Measurements from ENCODE around the gene SLC17A2. TPM values are rescaled to one million over a fixed set of nuclear protein-coding genes. Genes with fewer than 3 reads are reported as not detected.

Gene SLC17A2
- total RNA-seq, 5 donors from 2014 or later (not counting 1 experiment from before 2014, with no cell fraction given): not detected

- ATAC-seq (replicated peaks in 1 of 4): no peak
- H3K27ac Mint-ChIP-seq: no peak overlapping the region
- CTCF ChIA-PET: interaction anchor here in 1 of 2 donors (0.6 kb wide), 1 partner anchor 222 kb away, joined by 3 read pairs; no protein-coding TSS in a partner anchor
- no peak overlapping the region for H3K4me3 ChIP-seq (ENCODE audit: control insufficient read depth in 1 of 2, extremely low read depth in 1 of 2, low read length in 1 of 2)
- POLR2A ChIA-PET: interaction anchor here in 1 of 2 donors (0.5 kb wide), 1 partner anchor 1618 kb away, joined by 3 read pairs; no protein-coding TSS in a partner anchor
- H3K4me1 ChIP-seq (ENCODE audit: control insufficient read depth in 1 of 2, extremely low read depth in 1 of 2, insufficient read depth in 2 of 2, low read length in 2 of 2): no peaks in the 10 kb centered on the region
- DNase-seq: no peak
- no peaks in the 10 kb centered on the region for H3K9me3 ChIP-seq
- no peaks in the 10 kb centered on the region for H3K27me3 ChIP-seq (replicated peaks in 1 of 2; ENCODE audit: control insufficient read depth in 2 of 2, extremely low read depth in 1 of 2, insufficient read depth in 2 of 2, low read length in 1 of 2)
- H3K36me3 ChIP-seq (ENCODE audit: control insufficient read depth in 2 of 2, extremely low read depth in 1 of 2, insufficient read depth in 1 of 2, low read length in 1 of 2): no peaks in the 10 kb centered on the region
- no peaks in the 10 kb centered on the region for H3K36me3 Mint-ChIP-seq
- peaks cover 1 to 4% of the 10 kb centered on the region in 2 donors for H3K27me3 Mint-ChIP-seq
- 100% methylated on average over 1 of the region's 2 CpGs for WGBS (ENCODE audit: insufficient coverage)
- no peaks in the 10 kb centered on the region for H3K9me3 Mint-ChIP-seq
- H3K4me1 Mint-ChIP-seq: peaks cover 2 to 9% (median 7%) of the 10 kb centered on the region in 3 donors
- H3K4me3 Mint-ChIP-seq: no peak overlapping the region
- no peak overlapping the region for H3K27ac ChIP-seq (ENCODE audit: low read length)
These were observed 44.4 kb downstream of the SLC17A2 start for GRCh38 chr6:25886066-25886465.

DNA sequence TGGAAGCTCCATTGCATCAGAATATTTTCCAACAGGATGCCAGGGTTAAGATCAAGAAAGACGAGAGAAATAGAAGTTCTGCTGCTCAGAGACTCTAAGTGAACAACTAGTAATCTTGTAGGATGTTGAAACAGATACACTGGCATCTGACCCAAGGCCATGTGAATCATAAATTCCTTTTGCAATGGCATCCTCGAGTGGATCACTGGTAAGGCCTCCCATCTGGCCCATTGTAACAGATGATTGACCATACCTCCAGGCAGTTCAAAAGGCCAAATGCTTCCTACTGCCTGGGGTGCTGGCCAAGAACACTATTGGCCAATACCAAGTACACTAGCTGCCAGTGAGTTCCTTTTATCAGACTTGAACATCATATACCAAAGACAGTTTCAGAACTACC is 46.5 kb downstream of the SLC17A2 start:
- DNase-seq (no peak), ATAC-seq (replicated peaks in 1 of 4) (no peak)
- Mint-ChIP-seq H3K4me1 (peaks cover 2 to 9% (median 7%) of the 10 kb centered on the region in 3 donors), H3K36me3 (no peaks in the 10 kb centered on the region), H3K4me3 (no peak overlapping the region), H3K9me3 (no peaks in the 10 kb centered on the region), H3K27me3 (peaks cover 1 to 4% of the 10 kb centered on the region in 2 donors), H3K27ac (no peak overlapping the region)
- Histone ChIP-seq H3K4me3 (ENCODE audit: control insufficient read depth in 1 of 2, extremely low read depth in 1 of 2, low read length in 1 of 2) (no peak overlapping the region), H3K27ac (ENCODE audit: low read length) (no peak overlapping the region), H3K36me3 (ENCODE audit: control insufficient read depth in 2 of 2, extremely low read depth in 1 of 2, insufficient read depth in 1 of 2, low read length in 1 of 2) (no peaks in the 10 kb centered on the region), H3K27me3 (replicated peaks in 1 of 2; ENCODE audit: control insufficient read depth in 2 of 2, extremely low read depth in 1 of 2, insufficient read depth in 2 of 2, low read length in 1 of 2) (no peaks in the 10 kb centered on the region), H3K4me1 (ENCODE audit: control insufficient read depth in 1 of 2, extremely low read depth in 1 of 2, insufficient read depth in 2 of 2, low read length in 2 of 2) (no peaks in the 10 kb centered on the region), H3K9me3 (no peaks in the 10 kb centered on the region)
- ChIA-PET POLR2A (no interaction called here), CTCF (interaction anchor here in 1 of 2 donors (2.7 kb wide), 1 partner anchor 96 kb away, joined by 18 read pairs; no protein-coding TSS in a partner anchor)
- WGBS (ENCODE audit: insufficient coverage): 80% methylated on average over 2 of the region's 2 CpGs

- Mint-ChIP-seq H3K9me3 (no peaks in the 10 kb centered on the region), H3K27ac (no peak overlapping the region), H3K4me1 (peaks cover 2 to 9% (median 7%) of the 10 kb centered on the region in 3 donors), H3K36me3 (no peaks in the 10 kb centered on the region), H3K27me3 (peaks cover 1 to 4% of the 10 kb centered on the region in 2 donors), H3K4me3 (no peak overlapping the region)
- DNase-seq (no peak), ATAC-seq (replicated peaks in 1 of 4) (no peak)
- no peaks in the 10 kb centered on the region for H3K9me3 ChIP-seq
- no peak overlapping the region for H3K4me3 ChIP-seq (ENCODE audit: control insufficient read depth in 1 of 2, extremely low read depth in 1 of 2, low read length in 1 of 2)
- no peaks in the 10 kb centered on the region for H3K27me3 ChIP-seq (replicated peaks in 1 of 2; ENCODE audit: control insufficient read depth in 2 of 2, extremely low read depth in 1 of 2, insufficient read depth in 2 of 2, low read length in 1 of 2)
- POLR2A ChIA-PET: no interaction called here
- no peaks in the 10 kb centered on the region for H3K36me3 ChIP-seq (ENCODE audit: control insufficient read depth in 2 of 2, extremely low read depth in 1 of 2, insufficient read depth in 1 of 2, low read length in 1 of 2)
- CTCF ChIA-PET: interaction anchor here (0.6 to 2.7 kb wide), 2 partner anchors 95 to 96 kb away, joined by 5 to 18 read pairs; no protein-coding TSS in a partner anchor
- no peak overlapping the region for H3K27ac ChIP-seq (ENCODE audit: low read length)
- H3K4me1 ChIP-seq (ENCODE audit: control insufficient read depth in 1 of 2, extremely low read depth in 1 of 2, insufficient read depth in 2 of 2, low read length in 2 of 2): no peaks in the 10 kb centered on the region
- WGBS (ENCODE audit: insufficient coverage): 100% methylated on average over 1 of the region's 1 CpG
These were observed 47.0 kb downstream of the SLC17A2 start for GRCh38 chr6:25883536-25883935.

GRCh38 chr6:25882051-25882496 is 48.4 kb downstream of the SLC17A2 start:
- Histone ChIP-seq H3K27ac (ENCODE audit: low read length) (peak overlapping the region; percentile 63), H3K36me3 (ENCODE audit: control insufficient read depth in 2 of 2, extremely low read depth in 1 of 2, insufficient read depth in 1 of 2, low read length in 1 of 2) (no peaks in the 10 kb centered on the region), H3K4me3 (ENCODE audit: control insufficient read depth in 1 of 2, extremely low read depth in 1 of 2, low read length in 1 of 2) (peak overlapping the region; percentile 17 to 57), H3K9me3 (no peaks in the 10 kb centered on the region), H3K4me1 (ENCODE audit: control insufficient read depth in 1 of 2, extremely low read depth in 1 of 2, insufficient read depth in 2 of 2, low read length in 2 of 2) (no peaks in the 10 kb centered on the region), H3K27me3 (replicated peaks in 1 of 2; ENCODE audit: control insufficient read depth in 2 of 2, extremely low read depth in 1 of 2, insufficient read depth in 2 of 2, low read length in 1 of 2) (no peaks in the 10 kb centered on the region)
- whole genome bisulfite sequencing (ENCODE audit: insufficient coverage): 41% methylated on average over 22 of the region's 28 CpGs
- no peaks in the 10 kb centered on the region for H3K36me3 Mint-ChIP-seq
- H3K4me1 Mint-ChIP-seq: peaks cover 2 to 9% (median 7%) of the 10 kb centered on the region in 3 donors
- DNase-seq (peak in 32 of 35 experiments; percentile 3 to 56 (median 42)), ATAC-seq (replicated peaks in 1 of 4) (peak; percentile 67 to 92 (median 81))
- H3K9me3 Mint-ChIP-seq: no peaks in the 10 kb centered on the region
- peak overlapping the region; percentile 82 to 84 for H3K27ac Mint-ChIP-seq
- ChIA-PET CTCF (interaction anchor here (0.5 to 2.7 kb wide), 12 partner anchors 9 to 186 kb away, joined by 3 to 18 read pairs (median 4); no protein-coding TSS in a partner anchor), POLR2A (interaction anchor here in 1 of 2 donors (0.8 kb wide), 1 partner anchor 9 kb away, joined by 3 read pairs; no protein-coding TSS in a partner anchor)
- peaks cover 0 to 1% of the 10 kb centered on the region in 2 donors for H3K27me3 Mint-ChIP-seq
- peak overlapping the region; percentile 79 to 83 (median 82) for H3K4me3 Mint-ChIP-seq

- ChIA-PET POLR2A (no interaction called here), CTCF (interaction anchor here in 1 of 2 donors (0.6 to 1.7 kb wide), 2 partner anchors 9 to 16 kb away, joined by 3 to 6 read pairs; no protein-coding TSS in a partner anchor)
- Histone ChIP-seq H3K9me3 (no peaks in the 10 kb centered on the region), H3K36me3 (ENCODE audit: control insufficient read depth in 2 of 2, extremely low read depth in 1 of 2, insufficient read depth in 1 of 2, low read length in 1 of 2) (no peaks in the 10 kb centered on the region), H3K4me3 (ENCODE audit: control insufficient read depth in 1 of 2, extremely low read depth in 1 of 2, low read length in 1 of 2) (no peak overlapping the region), H3K4me1 (ENCODE audit: control insufficient read depth in 1 of 2, extremely low read depth in 1 of 2, insufficient read depth in 2 of 2, low read length in 2 of 2) (no peaks in the 10 kb centered on the region), H3K27me3 (replicated peaks in 1 of 2; ENCODE audit: control insufficient read depth in 2 of 2, extremely low read depth in 1 of 2, insufficient read depth in 2 of 2, low read length in 1 of 2) (no peaks in the 10 kb centered on the region), H3K27ac (ENCODE audit: low read length) (no peak overlapping the region)
- peaks cover 8 to 11% (median 9%) of the 10 kb centered on the region in 3 donors for H3K4me1 Mint-ChIP-seq
- ATAC-seq (replicated peaks in 1 of 4) (no peak), DNase-seq (no peak)
- no peak overlapping the region for H3K27ac Mint-ChIP-seq
- no CpG with 5 or more reads among the region's 4 CpGs for WGBS (ENCODE audit: insufficient coverage)
- no peak overlapping the region for H3K4me3 Mint-ChIP-seq
- no peaks in the 10 kb centered on the region for H3K36me3 Mint-ChIP-seq
- no peaks in the 10 kb centered on the region for H3K9me3 Mint-ChIP-seq
- H3K27me3 Mint-ChIP-seq: no peaks in the 10 kb centered on the region
These were observed 49.9 kb downstream of the SLC17A2 start for GRCh38 chr6:25880601-25881000.

- Mint-ChIP-seq H3K36me3 (no peaks in the 10 kb centered on the region), H3K4me1 (peaks cover 19 to 25% (median 24%) of the 10 kb centered on the region in 3 donors), H3K9me3 (no peaks in the 10 kb centered on the region), H3K27ac (no peak overlapping the region), H3K27me3 (no peaks in the 10 kb centered on the region), H3K4me3 (no peak overlapping the region)
- Histone ChIP-seq H3K4me3 (ENCODE audit: control insufficient read depth in 1 of 2, extremely low read depth in 1 of 2, low read length in 1 of 2) (no peak overlapping the region), H3K27ac (ENCODE audit: low read length) (no peak overlapping the region), H3K36me3 (ENCODE audit: control insufficient read depth in 2 of 2, extremely low read depth in 1 of 2, insufficient read depth in 1 of 2, low read length in 1 of 2) (no peaks in the 10 kb centered on the region), H3K4me1 (ENCODE audit: control insufficient read depth in 1 of 2, extremely low read depth in 1 of 2, insufficient read depth in 2 of 2, low read length in 2 of 2) (peaks cover 6% of the 10 kb centered on the region in 2 experiments), H3K27me3 (replicated peaks in 1 of 2; ENCODE audit: control insufficient read depth in 2 of 2, extremely low read depth in 1 of 2, insufficient read depth in 2 of 2, low read length in 1 of 2) (no peaks in the 10 kb centered on the region), H3K9me3 (no peaks in the 10 kb centered on the region)
- WGBS (ENCODE audit: insufficient coverage): 100% methylated on average over 1 of the region's 2 CpGs
- POLR2A ChIA-PET: interaction anchor here in 1 of 2 donors (0.6 kb wide), 2 partner anchors 138 to 159 kb away, joined by 3 to 6 read pairs; no protein-coding TSS in a partner anchor
- CTCF ChIA-PET: no interaction called here
- ATAC-seq (replicated peaks in 1 of 4): no peak
- no peak for DNase-seq
These were observed 51.7 kb downstream of the SLC17A2 start for GRCh38 chr6:25878721-25879322.
